GM21360 (cell line): ENCODE measurements around the gene POLD1.
"Not testable (repeated sequence)": the region's sequence is repeated elsewhere in the genome, so short reads cannot be mapped to it uniquely, and the experiment has no call there.

ENCODE experiments used
- ATAC-seq: cut with Tn5 transposase; IDR thresholded peaks from one replicate; pipeline ENCODE4 v1.9.1; 2021; ENCODE audit warnings: mild to moderate bottlenecking, moderate library complexity; ENCODE audit not compliant: unreplicated experiment

The POLD1 gene

GRCh38 chr19:50383852-50384684 lies at the start of gene POLD1:
POLD1 (plus strand) TSS chr19:50384347; CDS start chr19:50398852, 14,505 bp downstream.
- ATAC-seq, result peak; percentile 79

- ATAC-seq, result no peak
Measured at GRCh38 chr19:50334741-50335421, 49.3 kb upstream of the POLD1 start.

GRCh38 chr19:50337031-50337430 lies 47.1 kb upstream of the POLD1 start:
- not testable (repeated sequence) for ATAC-seq

- no peak for ATAC-seq
Measured at GRCh38 chr19:50340331-50340730, 43.8 kb upstream of the POLD1 start.

GRCh38 chr19:50341091-50341564 lies 43.0 kb upstream of the POLD1 start:
- ATAC-seq, result no peak

GRCh38 chr19:50344661-50345318 lies 39.4 kb upstream of the POLD1 start:
- ATAC-seq, result peak; percentile 50

GRCh38 chr19:50347089-50347581 lies 37.0 kb upstream of the POLD1 start:
- not testable (repeated sequence) for ATAC-seq

- no peak for ATAC-seq
Measured at GRCh38 chr19:50349277-50350057, 34.7 kb upstream of the POLD1 start.

- ATAC-seq, result no peak
Measured at GRCh38 chr19:50352242-50352641, 31.9 kb upstream of the POLD1 start.

- ATAC-seq, result not testable (repeated sequence)
Measured at GRCh38 chr19:50353487-50353880, 30.7 kb upstream of the POLD1 start.

- no peak for ATAC-seq
Measured at GRCh38 chr19:50356691-50357177, 27.4 kb upstream of the POLD1 start.

GRCh38 chr19:50357178-50358100 lies 26.7 kb upstream of the POLD1 start:
- no peak for ATAC-seq

- no peak for ATAC-seq
Measured at GRCh38 chr19:50358483-50359327, 25.4 kb upstream of the POLD1 start.

- no peak for ATAC-seq
Measured at GRCh38 chr19:50359328-50359818, 24.8 kb upstream of the POLD1 start.

- no peak for ATAC-seq
Measured at GRCh38 chr19:50361290-50362029, 22.7 kb upstream of the POLD1 start.

GRCh38 chr19:50362030-50362412 lies 22.1 kb upstream of the POLD1 start:
- no peak for ATAC-seq

- no peak for ATAC-seq
Measured at GRCh38 chr19:50362656-50363424, 21.3 kb upstream of the POLD1 start.
